Prostate gland (tissue), 2 donors: Measurements from ENCODE around the gene MLC1.

Source experiments
- POLR2A ChIP-seq: fragments of 450-650 bp; IDR thresholded peaks from one replicate; pipeline ENCODE4 v1.6.1; 2016; ENCODE audit warnings: antibody characterized with exemption, mild to moderate bottlenecking
- TF ChIP-seq, protein P1 (sequence below), 4 experiments: fragments of 200-600 bp in 2 of 4; fragments of 450-650 bp in 2 of 4; sonication (generic) in 2 of 4; IDR thresholded peaks; 1 replicate in 3 of 4; 2 replicates in 1 of 4; pipeline ENCODE4 v1.5.1; 2016 to 2019; ENCODE audit warnings: antibody characterized with exemption in 4 of 4, mild to moderate bottlenecking in 2 of 4, moderate library complexity in 2 of 4

DNA sequence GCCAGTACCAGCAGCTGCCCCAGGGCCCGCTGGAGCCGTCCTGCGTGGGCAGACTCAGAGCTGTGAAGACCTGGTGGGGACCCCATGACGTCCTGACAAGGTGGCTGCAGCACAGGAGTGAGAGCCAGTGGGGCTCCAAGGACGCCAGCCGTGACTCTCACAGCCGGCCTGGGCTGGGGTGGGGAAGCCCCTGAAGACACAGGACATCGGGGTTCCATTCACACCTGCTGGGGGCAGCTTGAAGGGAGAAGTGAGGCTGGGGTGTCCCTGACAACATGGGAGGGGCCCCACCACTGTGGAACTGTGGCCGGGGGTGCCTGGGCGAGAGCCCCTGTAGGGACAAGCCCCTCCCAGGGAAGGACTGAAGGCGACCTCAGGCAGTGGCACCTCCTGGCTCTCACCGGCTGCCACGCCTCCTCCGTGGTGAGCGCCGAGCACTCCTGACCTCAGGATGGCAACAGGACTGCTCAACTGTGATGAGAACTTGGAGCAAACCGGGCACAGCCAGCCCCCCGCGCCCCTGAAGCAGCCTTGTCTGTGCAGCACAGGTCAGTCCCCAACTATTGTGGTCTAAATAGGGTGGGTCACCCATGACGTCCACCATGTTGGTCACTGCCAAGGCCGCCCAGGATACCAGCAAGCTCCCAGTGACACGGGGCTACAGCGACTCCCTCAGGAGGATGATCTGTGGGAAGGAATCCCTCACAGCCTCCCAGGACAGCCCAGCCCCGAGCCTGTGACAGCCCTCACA, 49.9 kb downstream of the MLC1 start:
- TF ChIP-seq, protein P1, sequence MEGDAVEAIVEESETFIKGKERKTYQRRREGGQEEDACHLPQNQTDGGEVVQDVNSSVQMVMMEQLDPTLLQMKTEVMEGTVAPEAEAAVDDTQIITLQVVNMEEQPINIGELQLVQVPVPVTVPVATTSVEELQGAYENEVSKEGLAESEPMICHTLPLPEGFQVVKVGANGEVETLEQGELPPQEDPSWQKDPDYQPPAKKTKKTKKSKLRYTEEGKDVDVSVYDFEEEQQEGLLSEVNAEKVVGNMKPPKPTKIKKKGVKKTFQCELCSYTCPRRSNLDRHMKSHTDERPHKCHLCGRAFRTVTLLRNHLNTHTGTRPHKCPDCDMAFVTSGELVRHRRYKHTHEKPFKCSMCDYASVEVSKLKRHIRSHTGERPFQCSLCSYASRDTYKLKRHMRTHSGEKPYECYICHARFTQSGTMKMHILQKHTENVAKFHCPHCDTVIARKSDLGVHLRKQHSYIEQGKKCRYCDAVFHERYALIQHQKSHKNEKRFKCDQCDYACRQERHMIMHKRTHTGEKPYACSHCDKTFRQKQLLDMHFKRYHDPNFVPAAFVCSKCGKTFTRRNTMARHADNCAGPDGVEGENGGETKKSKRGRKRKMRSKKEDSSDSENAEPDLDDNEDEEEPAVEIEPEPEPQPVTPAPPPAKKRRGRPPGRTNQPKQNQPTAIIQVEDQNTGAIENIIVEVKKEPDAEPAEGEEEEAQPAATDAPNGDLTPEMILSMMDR (IDR thresholded peaks at IDR 0.05), result no peak
- TF ChIP-seq POLR2A, result no peak
